ENCODE data around the gene METTL27.

Gene METTL27

DNA sequence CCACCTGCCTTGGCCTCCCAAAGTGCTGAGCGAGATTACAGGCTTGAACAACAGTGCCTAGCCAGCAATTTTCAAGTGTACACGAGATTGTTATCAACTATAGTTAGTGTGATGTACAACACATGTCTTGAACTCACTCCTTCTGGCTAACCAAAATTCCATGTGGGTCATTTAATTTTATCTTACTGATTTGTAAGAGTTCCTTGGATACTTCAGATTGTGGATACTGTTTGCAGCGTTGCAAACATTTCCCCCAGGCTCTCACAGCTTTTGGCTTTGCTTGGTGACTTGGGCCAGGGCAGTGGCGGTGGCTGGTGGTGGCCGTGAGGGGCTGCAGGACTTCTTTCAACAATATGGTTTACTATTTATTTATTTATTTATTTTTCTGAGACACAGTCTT is 10.2 kb upstream of the METTL27 start:
- Histone ChIP-seq H3K9me2 (replicated peaks; ENCODE audit: low read depth, low read length) (no peaks in the 10 kb centered on the region), H3K4me3 (ENCODE audit: low read length, poor library complexity, severe bottlenecking) (no peak overlapping the region), H3K4me1 (ENCODE audit: insufficient read depth, low read length, poor library complexity, severe bottlenecking) (peaks cover 17% of the 10 kb centered on the region), H3K36me3 (ENCODE audit: insufficient read depth, low read length) (no peaks in the 10 kb centered on the region), H3F3A (ENCODE audit: low read depth) (no peaks in the 10 kb centered on the region), H3K9me3 (ENCODE audit: insufficient read depth, low read depth, low read length) (no peaks in the 10 kb centered on the region), H3K4me2 (ENCODE audit: low read depth, low read length, poor library complexity, severe bottlenecking) (no peak overlapping the region), H4K20me1 (ENCODE audit: insufficient read depth, low read length, poor library complexity, severe bottlenecking) (no peaks in the 10 kb centered on the region), H3K79me2 (ENCODE audit: insufficient read depth, low read length) (no peaks in the 10 kb centered on the region), H3K9ac (ENCODE audit: low read depth, low read length, poor library complexity, severe bottlenecking) (no peak overlapping the region), H2AFZ (ENCODE audit: low read length) (no peak overlapping the region), H3K27me3 (ENCODE audit: insufficient read depth, low read length, poor library complexity, severe bottlenecking) (no peaks in the 10 kb centered on the region)
- TF ChIP-seq, protein P1, sequence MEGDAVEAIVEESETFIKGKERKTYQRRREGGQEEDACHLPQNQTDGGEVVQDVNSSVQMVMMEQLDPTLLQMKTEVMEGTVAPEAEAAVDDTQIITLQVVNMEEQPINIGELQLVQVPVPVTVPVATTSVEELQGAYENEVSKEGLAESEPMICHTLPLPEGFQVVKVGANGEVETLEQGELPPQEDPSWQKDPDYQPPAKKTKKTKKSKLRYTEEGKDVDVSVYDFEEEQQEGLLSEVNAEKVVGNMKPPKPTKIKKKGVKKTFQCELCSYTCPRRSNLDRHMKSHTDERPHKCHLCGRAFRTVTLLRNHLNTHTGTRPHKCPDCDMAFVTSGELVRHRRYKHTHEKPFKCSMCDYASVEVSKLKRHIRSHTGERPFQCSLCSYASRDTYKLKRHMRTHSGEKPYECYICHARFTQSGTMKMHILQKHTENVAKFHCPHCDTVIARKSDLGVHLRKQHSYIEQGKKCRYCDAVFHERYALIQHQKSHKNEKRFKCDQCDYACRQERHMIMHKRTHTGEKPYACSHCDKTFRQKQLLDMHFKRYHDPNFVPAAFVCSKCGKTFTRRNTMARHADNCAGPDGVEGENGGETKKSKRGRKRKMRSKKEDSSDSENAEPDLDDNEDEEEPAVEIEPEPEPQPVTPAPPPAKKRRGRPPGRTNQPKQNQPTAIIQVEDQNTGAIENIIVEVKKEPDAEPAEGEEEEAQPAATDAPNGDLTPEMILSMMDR (conservative IDR thresholded peaks at IDR 0.05; ENCODE audit: low read length): no peak
- no peak for TF ChIP-seq EZH2phosphoT487 (IDR thresholded peaks at IDR 0.05; ENCODE audit: borderline replicate concordance)

DNA sequence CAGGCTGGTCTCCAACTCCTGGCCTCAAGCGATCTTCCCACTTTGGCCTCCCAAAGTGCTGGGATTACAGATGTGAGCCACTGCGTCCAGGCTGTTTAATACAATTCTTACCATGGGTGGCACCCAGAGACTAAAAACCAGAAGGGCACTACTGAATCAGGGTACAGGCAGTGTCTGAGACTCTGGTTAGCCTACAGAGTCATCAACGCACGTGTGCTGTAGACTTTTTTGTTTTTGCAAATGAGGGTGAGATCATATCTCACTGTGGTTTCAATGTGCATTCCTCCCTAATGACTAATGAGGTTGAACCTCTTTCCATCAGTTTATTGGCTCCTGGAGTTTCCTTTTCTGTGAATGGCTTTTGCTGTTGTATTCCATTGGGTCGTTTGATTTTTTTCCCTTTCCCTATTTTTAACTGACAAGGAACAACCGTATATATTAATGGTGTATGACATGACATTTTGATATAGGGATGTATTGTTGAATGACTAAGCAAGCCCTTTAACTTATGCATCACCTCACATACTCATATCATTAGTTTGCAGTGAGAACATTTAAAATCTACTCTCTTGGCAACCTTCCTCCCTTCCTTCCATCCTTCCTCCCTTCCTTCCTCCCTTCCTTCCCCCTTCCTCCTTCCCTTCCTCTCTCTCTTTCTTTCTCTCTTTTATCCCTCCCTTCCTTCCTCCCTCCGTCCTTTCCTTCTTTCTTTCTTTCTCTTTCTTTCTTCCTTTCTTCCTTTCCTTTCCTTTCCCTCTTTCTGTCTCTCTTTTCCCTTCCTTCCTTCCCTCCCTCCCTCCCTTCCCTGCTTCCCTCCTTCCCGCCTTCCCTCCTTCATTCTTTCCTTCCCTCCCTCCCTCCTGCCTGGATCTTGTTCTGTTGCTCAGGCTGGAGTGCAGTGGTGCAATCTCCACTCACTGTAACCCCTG is 9.4 kb upstream of the METTL27 start:
- no peak overlapping the region for H3K4me2 ChIP-seq (ENCODE audit: low read depth, low read length, poor library complexity, severe bottlenecking)

DNA sequence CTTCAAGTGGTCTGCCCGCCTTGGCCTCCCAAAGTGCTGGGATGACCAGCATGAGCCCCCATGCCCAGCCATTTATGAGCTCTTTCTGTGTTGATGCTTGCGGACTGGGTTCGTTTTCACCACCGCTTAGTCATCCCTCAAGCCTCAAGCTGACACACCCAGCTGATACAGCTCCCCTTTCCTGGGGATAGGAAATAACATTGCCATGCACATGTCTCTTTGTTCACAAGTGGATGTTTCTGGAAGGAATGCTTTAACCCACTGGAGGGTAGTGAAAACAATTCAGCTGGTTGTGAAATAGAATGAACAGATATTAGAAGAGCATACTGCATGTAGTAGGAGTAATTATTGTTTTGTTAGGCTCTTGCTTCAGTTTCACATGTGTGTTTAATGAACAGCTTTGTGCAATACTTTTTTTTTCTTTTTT is 8.5 kb upstream of the METTL27 start:
- Histone ChIP-seq H3K9ac (ENCODE audit: low read depth, low read length, poor library complexity, severe bottlenecking) (no peak overlapping the region), H3K27me3 (ENCODE audit: insufficient read depth, low read length, poor library complexity, severe bottlenecking) (no peaks in the 10 kb centered on the region), H3K4me3 (ENCODE audit: low read length, poor library complexity, severe bottlenecking) (no peak overlapping the region), H3K4me1 (ENCODE audit: insufficient read depth, low read length, poor library complexity, severe bottlenecking) (peaks cover 15% of the 10 kb centered on the region), H2AFZ (ENCODE audit: low read length) (no peak overlapping the region), H3K36me3 (ENCODE audit: insufficient read depth, low read length) (no peaks in the 10 kb centered on the region), H3K79me2 (ENCODE audit: insufficient read depth, low read length) (no peaks in the 10 kb centered on the region), H3K9me3 (ENCODE audit: insufficient read depth, low read depth, low read length) (no peaks in the 10 kb centered on the region), H3K4me2 (ENCODE audit: low read depth, low read length, poor library complexity, severe bottlenecking) (no peak overlapping the region), H3K9me2 (replicated peaks; ENCODE audit: low read depth, low read length) (no peaks in the 10 kb centered on the region), H3F3A (ENCODE audit: low read depth) (no peaks in the 10 kb centered on the region), H4K20me1 (ENCODE audit: insufficient read depth, low read length, poor library complexity, severe bottlenecking) (no peaks in the 10 kb centered on the region)
- TF ChIP-seq, protein P1 (conservative IDR thresholded peaks at IDR 0.05; ENCODE audit: low read length): no peak
- no peak for TF ChIP-seq EZH2phosphoT487 (IDR thresholded peaks at IDR 0.05; ENCODE audit: borderline replicate concordance)

More for the DNA sequence above, 9.4 kb upstream of the METTL27 start:
- no peak for TF ChIP-seq EZH2phosphoT487 (IDR thresholded peaks at IDR 0.05; ENCODE audit: borderline replicate concordance)
- Histone ChIP-seq H3K79me2 (ENCODE audit: insufficient read depth, low read length) (no peaks in the 10 kb centered on the region), H3K9ac (ENCODE audit: low read depth, low read length, poor library complexity, severe bottlenecking) (no peak overlapping the region), H2AFZ (ENCODE audit: low read length) (no peak overlapping the region), H3K27me3 (ENCODE audit: insufficient read depth, low read length, poor library complexity, severe bottlenecking) (no peaks in the 10 kb centered on the region), H3K4me3 (ENCODE audit: low read length, poor library complexity, severe bottlenecking) (no peak overlapping the region), H4K20me1 (ENCODE audit: insufficient read depth, low read length, poor library complexity, severe bottlenecking) (no peaks in the 10 kb centered on the region), H3K9me3 (ENCODE audit: insufficient read depth, low read depth, low read length) (no peaks in the 10 kb centered on the region), H3K36me3 (ENCODE audit: insufficient read depth, low read length) (no peaks in the 10 kb centered on the region), H3K4me1 (ENCODE audit: insufficient read depth, low read length, poor library complexity, severe bottlenecking) (peaks cover 17% of the 10 kb centered on the region), H3F3A (ENCODE audit: low read depth) (no peaks in the 10 kb centered on the region), H3K9me2 (replicated peaks; ENCODE audit: low read depth, low read length) (no peaks in the 10 kb centered on the region)

Data from Loucy (cell line).